Stimulated activated CD8-positive, alpha-beta memory T cell treated with anti-CD3 and anti-CD28 coated beads, Interleukin-15, amount 100 ng/mL, for 24 hours (primary cell): ENCODE measurements around the gene DEK.
"Not testable (repeated sequence)": the region's sequence is repeated elsewhere in the genome, so short reads cannot be mapped to it uniquely, and the experiment has no call there.

Experiments used
- DNase-seq: peaks from one replicate; pipeline ENCODE4 v3.0.0-alpha.2; 2020; ENCODE audit warnings: low read depth

DEK gene

DNA sequence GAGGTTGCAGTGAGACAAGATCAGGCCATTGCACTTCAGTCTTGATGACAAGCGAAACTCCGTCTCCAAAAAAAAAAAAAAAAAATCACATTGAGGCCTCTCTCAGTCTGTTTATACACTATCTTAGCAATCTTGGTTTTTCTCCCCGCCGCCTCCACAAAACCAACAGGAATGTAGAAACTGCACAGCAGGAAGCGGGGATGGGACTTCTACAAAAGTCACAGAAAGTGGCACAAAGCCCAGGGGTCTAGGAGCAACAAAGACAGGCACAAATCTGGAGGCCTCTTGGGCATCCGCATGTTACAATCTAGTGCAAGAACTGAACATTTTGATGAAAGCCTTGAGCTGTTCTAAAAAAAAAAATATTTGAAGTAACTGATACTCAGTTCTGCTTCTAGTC is 60.5 kb downstream of the DEK start:
- no peak for DNase-seq

DNA sequence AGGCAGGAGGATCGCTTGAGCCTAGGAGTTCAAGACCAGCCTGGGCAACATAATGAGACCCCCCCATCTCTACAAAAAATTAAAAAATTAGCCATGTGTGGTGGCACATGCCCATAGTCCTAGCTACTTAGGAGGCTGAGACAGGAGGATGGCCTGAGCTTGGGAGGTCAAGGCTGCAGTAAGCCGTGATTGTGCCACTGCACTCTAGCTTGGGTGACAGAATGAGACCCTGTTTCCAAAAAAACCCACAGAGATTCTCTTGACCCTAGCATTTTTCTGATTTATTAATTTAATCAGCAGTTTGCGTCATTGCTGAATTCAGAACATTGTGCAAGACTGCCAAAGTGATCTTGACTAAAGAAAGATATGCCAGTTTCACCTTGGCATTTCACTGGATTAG is 72.3 kb downstream of the DEK start:
- no peak for DNase-seq

DNA sequence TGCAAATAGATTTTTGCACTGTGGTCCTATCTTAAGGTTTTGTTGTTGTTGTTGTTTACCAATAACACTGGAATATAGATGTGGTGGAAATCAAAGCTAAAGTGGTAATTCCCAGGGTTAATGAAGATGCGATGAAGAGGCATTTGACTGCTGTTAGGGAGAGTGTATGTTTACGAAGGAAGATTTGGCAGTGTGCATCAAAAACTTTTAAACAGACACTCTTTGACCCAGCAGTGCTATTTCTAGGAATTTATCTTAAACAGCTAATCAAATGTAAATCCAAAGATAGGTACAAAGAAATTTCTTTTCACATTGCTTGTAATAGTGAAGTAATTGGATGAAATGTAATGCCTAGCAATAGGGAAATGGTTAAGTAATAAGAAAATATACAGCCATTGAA is 75.1 kb downstream of the DEK start:
- no peak for DNase-seq

DNA sequence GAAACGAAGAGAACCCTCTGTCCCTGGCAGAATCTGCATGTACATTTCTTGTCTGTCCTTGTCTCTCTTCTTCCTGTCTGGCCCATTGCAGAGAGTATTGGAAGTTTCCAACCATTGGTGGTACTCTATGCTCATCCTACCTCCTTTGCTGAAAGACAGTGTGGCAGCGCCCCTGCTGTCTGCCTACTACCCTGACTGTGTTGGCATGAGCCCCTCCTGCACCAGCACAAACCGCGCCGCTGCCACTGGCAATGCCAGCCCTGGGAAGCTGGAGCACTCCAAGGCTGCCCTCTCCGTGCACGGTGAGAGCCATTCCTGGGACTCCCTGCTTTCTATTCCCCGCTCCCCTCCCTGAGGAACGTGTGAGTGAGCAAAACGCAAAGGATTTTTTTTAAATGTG is 76.6 kb downstream of the DEK start:
- no peak for DNase-seq

DNA sequence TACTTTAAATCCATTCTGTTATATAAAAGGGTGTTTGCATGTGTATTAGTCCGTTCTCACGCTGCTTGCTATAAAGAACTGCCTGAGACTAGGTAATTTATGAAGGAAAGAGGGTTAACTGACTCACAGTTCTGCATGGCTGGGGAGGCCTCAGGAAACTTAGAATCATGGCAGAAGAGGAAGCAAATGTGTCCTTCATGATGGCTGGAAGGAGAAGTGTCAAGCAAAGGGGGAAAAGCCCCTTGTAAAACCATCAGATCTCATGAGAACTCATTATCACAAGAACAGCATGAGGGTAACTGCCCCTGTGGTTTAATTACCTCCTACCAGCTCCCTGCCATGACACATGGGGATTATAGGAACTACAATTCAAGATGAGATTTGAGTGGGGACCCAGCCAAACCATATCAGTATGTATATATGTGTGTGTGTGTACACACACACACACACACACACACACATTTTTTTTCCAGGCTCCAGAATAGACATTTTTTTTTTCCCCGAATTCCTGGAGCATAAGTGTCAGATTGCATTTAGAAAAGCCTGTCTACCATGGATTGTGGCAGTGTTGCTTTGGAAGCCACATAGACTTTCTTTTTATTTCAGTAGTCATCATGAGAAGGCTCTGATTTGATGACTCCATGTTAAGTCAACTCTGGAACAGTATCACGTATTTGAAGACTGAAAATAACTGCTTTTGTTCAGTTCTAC is 77.6 kb downstream of the DEK start:
- DNase-seq = no peak

DNA sequence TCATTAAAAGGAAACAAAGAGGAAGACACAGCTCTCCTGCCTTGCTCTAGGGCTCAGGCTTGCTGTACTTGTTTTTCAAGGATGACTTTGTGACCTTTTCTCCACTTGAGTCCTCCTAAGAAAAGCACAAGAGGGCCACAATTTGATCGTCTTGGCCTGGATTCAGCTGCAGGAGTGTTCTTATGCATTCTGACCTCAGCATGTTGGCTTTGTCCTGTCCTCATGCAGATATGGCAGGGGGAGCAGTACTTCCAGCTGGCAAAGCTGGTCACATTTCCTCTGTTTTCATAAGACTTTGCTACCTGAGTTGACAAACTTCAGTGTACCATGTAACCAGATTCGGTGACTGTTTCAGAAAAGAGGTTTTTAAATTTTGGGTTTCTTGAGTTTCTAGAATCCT is 78.3 kb downstream of the DEK start:
- DNase-seq = no peak

DNA sequence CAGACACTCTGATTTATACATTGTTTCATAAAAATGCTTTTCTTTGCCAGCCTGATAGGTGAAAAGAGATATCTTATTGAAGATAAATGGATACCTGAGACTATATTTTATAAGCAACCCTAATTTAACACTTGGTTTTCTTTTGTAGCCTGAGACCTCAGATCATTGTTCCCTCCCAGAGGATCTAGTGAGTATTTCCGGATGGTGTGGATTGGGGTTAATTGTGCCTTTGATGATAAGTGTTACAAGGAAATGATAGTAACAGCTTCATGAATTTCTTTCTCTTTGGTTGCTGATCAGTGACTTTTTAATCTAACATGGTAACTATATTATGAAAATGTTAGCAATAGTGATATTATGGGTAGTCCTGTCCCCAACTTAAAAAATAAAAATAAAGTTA is 78.7 kb downstream of the DEK start:
- no peak for DNase-seq

DNA sequence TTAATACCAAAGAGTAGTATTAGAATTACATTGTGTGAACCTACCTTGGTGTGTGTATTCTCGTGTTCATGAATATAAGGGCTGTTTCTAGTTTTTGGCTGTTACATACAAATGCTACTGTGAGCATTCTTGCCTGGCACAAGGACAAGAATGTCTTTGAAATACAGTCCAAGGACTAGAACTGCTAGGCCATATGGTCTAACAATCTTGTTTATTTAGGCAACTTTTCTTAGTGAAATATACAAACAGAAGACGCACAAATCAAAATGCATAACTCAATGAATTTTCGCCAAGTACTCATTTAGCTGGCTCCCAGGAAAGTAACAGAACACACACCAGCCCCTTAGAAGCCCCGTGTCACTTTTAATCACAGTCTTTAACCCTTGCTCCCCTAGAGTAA is 80.6 kb downstream of the DEK start:
- DNase-seq = no peak

DNA sequence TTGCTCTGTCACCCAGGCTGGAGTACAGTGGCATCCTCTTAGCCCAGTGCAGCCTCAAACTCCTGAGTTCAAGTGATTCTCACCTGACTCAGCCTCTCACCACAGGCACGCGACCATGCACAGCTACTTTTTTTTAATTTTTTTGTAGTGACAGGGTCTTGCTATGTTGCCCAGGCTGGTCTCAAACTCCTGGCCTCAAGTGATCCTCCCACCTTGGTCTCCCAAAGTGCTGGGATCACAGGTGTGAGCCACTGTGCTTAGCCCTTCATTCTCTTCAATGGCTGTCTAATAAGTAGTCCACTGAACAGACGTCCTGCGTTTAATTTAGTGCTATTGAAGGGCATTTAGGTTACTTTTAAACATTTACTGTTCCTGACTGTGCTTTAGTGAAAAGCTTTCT is 81.8 kb downstream of the DEK start:
- DNase-seq = no peak

DNA sequence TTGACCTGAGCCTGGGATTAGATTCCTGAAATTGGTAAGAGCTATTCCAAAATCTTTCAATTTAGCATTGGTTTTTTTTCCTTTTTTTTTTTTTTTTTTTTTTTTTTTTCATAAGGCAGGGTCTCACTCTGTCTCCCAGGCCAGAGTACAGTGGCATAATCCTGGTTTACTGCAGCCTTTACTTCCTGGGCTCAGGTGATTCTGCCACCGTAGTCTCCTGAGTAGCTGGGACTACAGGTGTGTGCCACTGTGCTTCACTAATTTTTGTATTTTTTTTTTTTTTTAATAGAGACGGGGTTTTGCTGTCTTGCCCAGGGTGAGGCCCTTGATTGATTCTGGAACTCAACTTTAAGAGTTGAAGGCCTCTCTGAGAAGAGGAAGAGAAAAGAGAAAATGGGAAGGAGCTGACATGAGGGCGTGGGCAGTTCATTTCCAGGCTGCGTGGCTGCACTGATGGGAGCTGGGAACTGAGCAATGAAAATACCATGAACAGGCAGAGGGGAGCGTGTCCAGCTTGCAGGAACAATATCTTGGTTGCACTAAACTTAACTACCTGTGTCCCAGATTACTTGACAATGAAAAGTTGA is 84.5 kb downstream of the DEK start:
- no peak for DNase-seq

DNA sequence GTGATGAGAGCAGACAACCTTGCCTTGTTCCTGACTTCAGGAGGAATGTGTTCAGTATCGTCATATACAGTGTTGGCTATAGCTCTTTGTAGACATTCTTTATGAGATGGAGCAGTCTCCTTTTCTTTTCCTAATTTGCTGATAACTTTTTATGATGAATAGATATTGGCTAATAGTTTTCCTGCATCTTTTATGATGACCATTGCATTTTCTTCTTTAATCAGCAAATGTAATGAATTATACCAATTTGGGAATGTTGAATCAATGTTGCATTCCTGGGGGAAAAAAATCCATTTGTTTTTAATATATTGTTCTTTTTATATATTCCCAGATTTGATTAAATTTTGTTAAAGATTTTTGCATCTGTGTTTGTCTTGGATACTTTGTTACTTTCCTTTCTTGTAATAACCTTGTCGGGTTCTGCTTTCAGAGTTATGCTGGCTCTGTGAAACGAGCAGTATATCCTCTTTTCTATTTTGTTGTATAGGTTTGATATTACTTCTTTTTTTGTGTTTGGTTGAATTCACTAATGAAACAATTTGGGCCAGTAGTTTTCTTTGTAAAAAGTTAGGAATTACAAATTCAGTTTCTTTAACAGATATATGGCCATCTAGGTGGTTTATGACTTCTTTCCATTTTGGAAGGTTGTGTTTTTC is 85.2 kb downstream of the DEK start:
- DNase-seq = no peak

DNA sequence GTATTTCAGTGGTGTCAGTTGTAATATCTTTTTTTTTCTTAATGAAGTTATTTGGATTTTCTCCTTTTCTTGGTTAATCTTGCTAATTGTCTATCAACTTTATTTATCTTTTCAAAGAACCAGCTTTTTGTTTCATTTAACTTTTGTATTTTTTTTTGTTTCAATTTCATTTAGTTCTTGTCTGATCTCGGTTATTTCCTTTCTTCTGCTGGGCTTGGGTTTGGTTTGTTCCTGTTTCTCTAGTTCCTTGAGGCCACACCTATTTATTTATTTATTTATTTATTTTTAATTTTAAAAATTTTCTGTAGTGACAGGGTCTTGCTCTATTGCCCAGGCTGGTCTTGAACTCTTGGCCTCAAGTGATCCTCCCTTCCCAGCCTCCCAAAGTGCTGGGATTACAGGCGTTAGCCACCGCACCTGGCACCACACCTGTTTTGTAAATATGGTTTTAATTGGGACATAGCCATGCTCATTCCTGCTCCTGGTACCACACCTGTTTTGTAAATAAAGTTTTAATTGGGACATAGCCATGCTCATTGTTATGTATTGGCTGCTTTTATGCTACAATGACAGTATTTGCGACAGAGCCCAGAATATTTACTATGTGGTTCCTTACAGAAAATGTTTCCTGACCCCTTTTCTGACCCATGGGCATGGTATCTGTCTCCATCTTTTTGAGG is 86.9 kb downstream of the DEK start:
- DNase-seq = no peak

DNA sequence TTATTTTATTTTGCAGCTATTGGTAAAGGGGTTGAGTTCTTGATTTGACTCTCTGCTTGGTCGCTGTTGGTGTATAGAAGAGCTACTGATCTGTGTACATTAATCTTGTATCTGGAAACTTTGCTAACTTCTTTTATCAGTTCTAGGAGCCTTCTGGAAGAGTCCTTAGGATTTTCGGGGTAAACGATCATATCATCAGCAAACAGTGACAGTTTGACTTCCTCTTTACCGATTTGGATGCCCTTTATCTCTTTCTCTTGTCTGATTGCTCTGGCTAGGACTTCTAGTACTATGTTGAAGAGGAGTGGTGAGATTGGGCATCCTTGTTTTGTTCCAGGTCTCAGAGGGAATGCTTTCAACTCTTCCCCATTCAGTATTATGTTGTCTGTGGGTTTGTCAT is 88.1 kb downstream of the DEK start:
- not testable (repeated sequence) for DNase-seq
